Lung (tissue), 12 donors: ENCODE measurements around the gene NR5A2. TPM values are rescaled to one million over a fixed set of nuclear protein-coding genes. Genes with fewer than 3 reads are reported as not detected.

Source experiments
- ATAC-seq: fragments of 200-7000 bp; cut with Tn5 transposase; one replicate; pipeline ENCODE4 v1.9.1; 2020; ENCODE audit warnings: moderate number of reproducible peaks; ENCODE audit not compliant: insufficient read depth, low FRiP score
- DNase-seq, 3 donors: peaks; one replicate each; pipeline ENCODE4 v3.0.0-alpha.2; 2013 to 2017
- H3K27ac ChIP-seq, 2 donors: one replicate each; pipeline ENCODE4 v1.5.1; 2013; ENCODE audit warnings: mild to moderate bottlenecking in 2 of 2, moderate library complexity in 2 of 2, control low read depth in 1 of 2, inconsistent platforms in 1 of 2, low read depth in 1 of 2, low read length in 1 of 2
- H3K27me3 ChIP-seq, 3 donors: one replicate each; pipeline ENCODE4 v1.5.1; 2013; ENCODE audit warnings: low read length in 2 of 3; ENCODE audit not compliant: control insufficient read depth in 3 of 3, insufficient read depth in 3 of 3
- H3K36me3 ChIP-seq, 4 donors: one replicate each; pipeline ENCODE4 v1.5.1; 2013; ENCODE audit warnings: low read length in 4 of 4, mild to moderate bottlenecking in 1 of 4, moderate library complexity in 1 of 4; ENCODE audit not compliant: control insufficient read depth in 4 of 4, insufficient read depth in 4 of 4
- H3K4me1 ChIP-seq, 5 donors: one replicate each; pipeline ENCODE4 v1.5.1; 2013; ENCODE audit warnings: low read length in 5 of 5, mild to moderate bottlenecking in 2 of 5, moderate library complexity in 1 of 5; ENCODE audit not compliant: control insufficient read depth in 5 of 5, insufficient read depth in 5 of 5
- H3K4me3 ChIP-seq: one replicate; pipeline ENCODE4 v1.5.1; 2013; ENCODE audit warnings: mild to moderate bottlenecking, control low read depth, moderate library complexity
- H3K9ac ChIP-seq, 2 donors: one replicate each; pipeline ENCODE4 v1.5.1; 2013; ENCODE audit warnings: low read length in 2 of 2, control low read depth in 1 of 2; ENCODE audit not compliant: insufficient read depth in 1 of 2
- H3K9me3 ChIP-seq, 4 donors: one replicate each; pipeline ENCODE4 v1.5.1; 2013; ENCODE audit warnings: low read length in 3 of 4, mild to moderate bottlenecking in 1 of 4, moderate library complexity in 1 of 4; ENCODE audit not compliant: control insufficient read depth in 4 of 4, insufficient read depth in 3 of 4
- CTCF ChIP-seq: IDR thresholded peaks from 2 replicates; pipeline ENCODE4 v1.5.1; 2012; ENCODE audit warnings: mild to moderate bottlenecking; ENCODE audit errors: control extremely low read depth, extremely low read depth
- WGBS, 2 donors: extraction: QIAGEN DNeasy Blood & Tissue Kit; methylation state at CpG; one replicate each; pipeline ENCODE4 v1.1.7; 2013; 5-methylcytosine and 5-hydroxymethylcytosine counted together
- polyA plus RNA-seq, 2 donors: library from polyadenylated mRNA; stranded (reverse); fragments of 200-250 nt; gene quantifications; one replicate each; pipeline ENCODE4 v1.2.1, GENCODE V29; 2013
- total RNA-seq, 2 donors: library from RNA; depleted of rRNA in 1 of 2; stranded (reverse); fragments of >200 nt in 1 of 2; gene quantifications; one replicate each; pipeline ENCODE4 v1.2.1, GENCODE V29; 2014 to 2021
- donor health status: control.
- donor health status: control.
- donor health status: Bipolar disorder and iron deficiency.
- donor health status: healthy.
- donor health status: DM: yes; HTN: yes; CAD: no.

Gene NR5A2
- total and polyA plus RNA-seq, 4 donors = 1.2 to 8.5 (median 2.6) TPM

GRCh38 chr1:200215350-200215749 lies 187.8 kb downstream of the NR5A2 start:
- Histone ChIP-seq H3K27me3 (no peaks in the 10 kb centered on the region), H3K4me1 (no peaks in the 10 kb centered on the region), H3K27ac (no peak overlapping the region), H3K9ac (no peak overlapping the region), H3K36me3 (no peaks in the 10 kb centered on the region), H3K4me3 (no peak overlapping the region), H3K9me3 (peaks cover 0 to 6% (median 1%) of the 10 kb centered on the region in 4 donors)
- ATAC-seq = no peak
- WGBS, 2 donors = 95% methylated on average over 2 of the region's 2 CpGs
- no peak for TF ChIP-seq CTCF
- DNase-seq = no peak

- no peaks in the 10 kb centered on the region for H3K4me1 ChIP-seq
- TF ChIP-seq CTCF = no peak
- H3K9me3 ChIP-seq = peaks cover 0 to 6% (median 1%) of the 10 kb centered on the region in 4 donors
- WGBS, 2 donors = 85 to 90% methylated on average over 5 of the region's 5 CpGs
- DNase-seq (no peak), ATAC-seq (no peak)
- no peaks in the 10 kb centered on the region for H3K36me3 ChIP-seq
- no peak overlapping the region for H3K4me3 ChIP-seq
- no peak overlapping the region for H3K27ac ChIP-seq
- H3K27me3 ChIP-seq = no peaks in the 10 kb centered on the region
- H3K9ac ChIP-seq = no peak overlapping the region
Observed at GRCh38 chr1:200217703-200218102, 190.2 kb downstream of the NR5A2 start.

- no peak overlapping the region for H3K4me3 ChIP-seq
- 85 to 94% methylated on average over 4 of the region's 4 CpGs for WGBS, 2 donors
- H3K4me1 ChIP-seq = peaks cover 0 to 8% (median 0%) of the 10 kb centered on the region in 5 donors
- TF ChIP-seq CTCF = no peak
- peaks cover 0 to 3% (median 0%) of the 10 kb centered on the region in 4 donors for H3K9me3 ChIP-seq
- H3K36me3 ChIP-seq = no peaks in the 10 kb centered on the region
- no peak for ATAC-seq
- H3K9ac ChIP-seq = no peak overlapping the region
- H3K27ac ChIP-seq = no peak overlapping the region
- H3K27me3 ChIP-seq = no peaks in the 10 kb centered on the region
- no peak for DNase-seq
Observed at GRCh38 chr1:200221614-200222282, 194.2 kb downstream of the NR5A2 start.

GRCh38 chr1:200223207-200223606 lies 195.7 kb downstream of the NR5A2 start:
- H3K9ac ChIP-seq = no peak overlapping the region
- peaks cover 0 to 3% (median 0%) of the 10 kb centered on the region in 4 donors for H3K9me3 ChIP-seq
- DNase-seq = no peak
- WGBS, 2 donors = 90 to 92% methylated on average over 2 of the region's 2 CpGs
- peaks cover 0 to 9% (median 0%) of the 10 kb centered on the region in 5 donors for H3K4me1 ChIP-seq
- no peaks in the 10 kb centered on the region for H3K27me3 ChIP-seq
- H3K27ac ChIP-seq = no peak overlapping the region
- H3K4me3 ChIP-seq = no peak overlapping the region
- ATAC-seq = no peak
- no peaks in the 10 kb centered on the region for H3K36me3 ChIP-seq
- no peak for TF ChIP-seq CTCF
